NCI-H2029 (cell line): ENCODE measurements around the gene UPF1.

Source experiments
- DNase-seq: peaks from one replicate; lab custom pipeline; 2025; lab: John Stamatoyannopoulos, UW

Gene UPF1

DNA sequence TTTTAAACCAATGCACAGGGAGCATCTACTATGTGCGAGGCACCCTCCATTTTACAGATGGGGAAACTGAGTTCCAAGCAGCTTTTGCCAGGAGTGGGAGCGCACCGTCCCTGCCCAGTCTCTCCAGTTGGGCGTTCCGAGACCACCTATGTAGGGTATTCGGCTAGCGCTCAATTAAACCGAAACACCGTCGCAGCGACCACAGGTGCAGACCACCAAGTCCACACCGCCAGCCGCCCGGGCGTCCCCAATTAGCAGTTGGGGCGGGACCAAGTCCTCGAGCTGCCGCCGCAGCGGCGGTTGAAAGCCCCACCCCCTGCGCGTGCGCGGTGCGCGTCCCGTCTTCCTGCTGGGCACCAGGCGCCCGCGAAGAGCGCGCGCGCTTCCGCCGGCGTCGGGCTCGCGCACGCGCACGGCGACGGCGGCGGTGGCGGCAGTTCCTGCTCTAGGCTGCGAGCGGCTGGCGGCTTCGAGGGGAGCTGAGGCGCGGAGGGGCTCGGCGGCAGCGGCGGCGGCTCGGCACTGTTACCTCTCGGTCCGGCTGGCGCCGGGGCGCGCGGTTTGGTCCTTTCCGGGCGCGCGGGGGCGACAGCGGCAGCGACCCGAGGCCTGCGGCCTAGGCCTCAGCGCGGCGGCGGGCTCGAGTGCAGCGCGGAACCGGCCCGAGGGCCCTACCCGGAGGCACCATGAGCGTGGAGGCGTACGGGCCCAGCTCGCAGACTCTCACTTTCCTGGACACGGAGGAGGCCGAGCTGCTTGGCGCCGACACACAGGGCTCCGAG, at the start of gene UPF1:
Gene UPF1, plus strand, starts transcription at position 436 of the 782 bp plus-strand sequence. Its CDS starts 251 bp downstream, at position 687.
- DNase-seq: peak; percentile 91

DNA sequence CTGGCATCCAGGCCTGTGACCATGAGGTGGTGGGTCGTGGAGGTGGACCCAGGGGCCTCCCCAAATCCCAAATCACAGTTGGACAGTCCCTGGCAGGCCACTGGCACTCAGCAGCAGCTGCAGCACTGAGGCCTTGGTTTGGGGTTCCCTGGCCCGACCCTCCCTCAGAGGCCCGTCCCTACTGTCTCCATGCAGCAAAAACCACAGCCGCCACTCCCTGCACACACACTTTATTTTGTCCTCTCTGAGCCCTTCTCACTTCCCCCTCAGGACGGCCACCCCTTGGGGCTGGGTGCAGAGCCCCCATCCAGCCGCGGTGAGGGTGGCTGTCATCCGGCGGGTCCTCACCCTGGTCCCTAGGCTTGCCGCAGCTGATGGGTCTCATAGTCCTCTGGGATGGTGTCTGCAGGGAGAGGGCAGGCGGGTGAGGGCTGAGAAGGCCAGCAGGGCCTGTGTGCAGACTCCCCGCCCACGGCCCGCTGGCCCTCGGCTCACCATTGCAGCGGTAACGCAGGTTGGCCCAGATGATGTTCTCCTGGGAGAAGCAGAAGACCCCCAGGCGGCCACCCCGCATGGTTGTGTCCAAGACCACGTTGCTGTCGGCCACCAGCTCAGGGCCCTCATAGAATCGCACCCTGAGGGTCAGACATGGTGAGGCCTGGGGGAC, 49.1 kb upstream of the UPF1 start:
- DNase-seq: no peak

DNA sequence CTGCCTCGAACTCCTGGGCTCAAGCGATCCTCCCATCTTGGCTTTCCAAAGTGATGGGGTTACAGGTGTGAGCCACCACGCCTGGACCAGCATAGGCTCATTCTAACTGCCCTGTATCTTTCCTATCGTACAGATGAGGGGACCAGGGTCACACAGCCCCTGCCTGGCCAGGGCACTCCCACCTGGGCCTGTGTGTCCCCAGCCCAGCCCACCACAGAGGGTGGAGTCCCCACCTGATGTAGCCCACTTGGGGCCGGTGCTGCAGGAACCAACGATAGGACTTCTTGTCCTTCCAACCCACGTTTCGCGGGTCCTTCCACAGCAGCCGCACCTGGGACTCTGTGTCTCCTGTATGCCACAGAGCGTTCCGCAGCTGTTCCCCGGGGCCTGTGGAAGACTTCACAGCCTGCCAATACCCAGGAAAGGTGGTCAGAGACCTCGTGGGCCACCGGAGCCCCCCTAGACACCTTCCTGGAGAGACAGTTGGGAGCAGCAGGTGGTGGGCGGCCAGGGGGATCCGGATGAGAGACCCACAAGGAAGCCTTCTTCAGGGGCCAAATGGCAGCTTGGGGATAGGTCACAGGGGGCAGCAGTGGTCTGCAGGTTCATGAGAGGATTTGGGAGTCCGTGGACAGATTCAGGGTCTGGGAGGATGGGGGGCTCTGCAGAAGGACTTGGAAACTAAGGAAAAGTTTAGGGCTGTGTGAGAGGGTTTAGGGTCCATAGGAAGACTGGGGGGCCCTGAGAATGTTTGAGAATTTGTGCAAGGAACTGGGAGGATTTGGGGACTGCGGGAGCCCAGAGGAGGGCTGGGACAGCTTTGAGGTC, 47.6 kb upstream of the UPF1 start:
- no peak for DNase-seq

DNA sequence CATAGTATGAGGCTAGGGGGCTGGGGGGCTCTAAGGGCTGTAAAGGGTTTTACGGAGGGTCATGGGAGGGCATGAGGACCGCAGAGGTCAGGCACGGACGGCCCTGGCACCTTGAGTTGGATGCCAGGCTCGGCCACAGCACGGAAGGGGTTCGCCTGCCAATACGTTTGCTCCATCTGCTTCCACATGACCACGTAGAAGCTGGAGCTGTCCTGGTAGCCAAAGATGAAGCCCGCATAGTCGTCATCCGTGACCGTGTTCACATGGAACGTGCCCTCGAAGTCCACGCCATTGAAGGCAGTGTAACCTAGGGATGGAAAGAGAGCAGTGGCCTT, 47.0 kb upstream of the UPF1 start:
- no peak for DNase-seq

DNA sequence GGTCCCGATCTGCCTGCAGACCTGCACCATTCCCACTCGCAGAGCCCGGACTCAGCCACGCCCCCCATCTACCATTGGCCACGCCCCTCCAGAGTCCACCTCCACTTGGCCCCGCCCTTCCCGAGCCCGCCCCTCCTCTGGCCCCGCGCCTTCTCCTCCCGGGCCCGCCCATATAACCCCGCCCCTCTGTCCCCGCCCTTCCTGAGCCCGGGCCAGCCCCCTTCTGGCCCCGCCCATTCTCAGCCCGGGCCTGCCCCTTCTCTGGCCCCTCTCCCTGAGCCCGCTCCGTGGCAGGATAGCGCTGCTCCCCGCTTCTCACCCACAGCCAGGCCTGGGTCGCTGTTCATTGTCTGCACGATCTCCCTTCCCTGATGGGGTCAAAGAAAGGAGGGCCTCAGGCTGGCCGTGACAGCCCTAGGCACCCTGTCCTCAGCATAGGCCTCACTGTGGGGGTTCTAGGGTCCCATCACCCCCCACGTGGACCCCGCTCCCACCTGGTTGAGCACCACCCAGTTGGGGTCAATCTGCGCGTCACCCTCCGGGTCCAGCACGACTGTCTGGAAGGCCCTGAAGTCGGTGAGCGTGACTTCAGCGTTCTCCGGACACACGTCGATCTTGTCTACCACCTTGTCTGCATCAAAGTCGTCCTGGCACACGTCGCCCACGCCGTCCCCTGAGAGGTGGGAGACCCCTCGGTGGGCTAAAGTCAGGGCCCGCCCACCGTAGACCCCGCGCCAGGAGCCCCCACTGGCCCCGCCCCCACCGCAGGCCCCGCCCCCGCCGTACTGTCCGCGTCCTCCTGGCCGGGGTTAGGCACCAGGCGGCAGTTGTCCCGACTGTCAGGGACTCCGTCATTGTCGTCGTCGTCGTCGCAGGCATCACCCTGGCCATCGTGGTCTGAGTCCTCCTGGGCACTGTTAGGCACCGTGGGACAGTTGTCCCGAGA, 46.3 kb upstream of the UPF1 start:
- DNase-seq: peak; percentile 77

DNA sequence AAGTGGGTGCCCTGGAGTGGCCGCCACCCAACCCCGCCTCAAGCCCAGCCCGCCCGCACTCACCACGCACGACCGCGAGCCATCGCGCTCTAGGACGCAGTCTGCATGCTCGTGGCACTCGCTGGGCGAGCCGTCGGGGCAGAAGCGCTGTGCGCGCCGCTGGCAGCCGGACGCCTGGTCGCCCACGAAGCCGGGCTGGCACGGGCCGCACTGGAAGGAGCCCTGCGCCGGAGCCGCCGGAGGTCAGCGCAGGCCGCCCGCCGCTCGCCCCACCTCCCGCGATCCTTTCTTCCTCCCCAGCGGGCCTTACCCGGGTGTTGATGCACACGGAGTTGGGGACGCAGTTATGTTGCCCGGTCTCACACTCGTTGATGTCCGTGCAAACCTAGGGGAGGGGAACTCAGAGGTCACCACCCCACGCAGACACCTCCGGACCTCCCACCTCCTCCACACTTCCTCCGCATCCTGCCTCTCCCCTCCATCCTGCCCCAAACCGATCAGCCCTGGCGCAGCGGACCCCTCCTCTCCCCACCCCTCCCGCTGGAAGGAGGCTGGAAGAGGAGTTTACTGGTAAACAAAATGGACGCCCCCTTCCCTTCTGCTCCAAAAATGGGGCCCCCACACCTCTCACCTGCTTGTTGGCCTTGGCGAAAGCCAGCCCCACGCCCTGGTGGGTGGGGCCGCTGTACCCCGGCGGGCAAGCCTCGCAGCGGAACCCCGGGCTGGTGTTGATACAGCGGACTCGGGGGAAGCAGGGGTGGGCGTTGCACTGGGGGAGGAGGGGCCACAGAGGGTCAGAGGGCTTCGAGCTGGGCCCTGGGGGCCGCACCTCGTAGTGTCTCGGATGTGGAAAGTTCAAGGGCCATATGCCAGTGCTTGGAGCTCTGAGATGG, 43.0 kb upstream of the UPF1 start:
- DNase-seq: no peak

DNA sequence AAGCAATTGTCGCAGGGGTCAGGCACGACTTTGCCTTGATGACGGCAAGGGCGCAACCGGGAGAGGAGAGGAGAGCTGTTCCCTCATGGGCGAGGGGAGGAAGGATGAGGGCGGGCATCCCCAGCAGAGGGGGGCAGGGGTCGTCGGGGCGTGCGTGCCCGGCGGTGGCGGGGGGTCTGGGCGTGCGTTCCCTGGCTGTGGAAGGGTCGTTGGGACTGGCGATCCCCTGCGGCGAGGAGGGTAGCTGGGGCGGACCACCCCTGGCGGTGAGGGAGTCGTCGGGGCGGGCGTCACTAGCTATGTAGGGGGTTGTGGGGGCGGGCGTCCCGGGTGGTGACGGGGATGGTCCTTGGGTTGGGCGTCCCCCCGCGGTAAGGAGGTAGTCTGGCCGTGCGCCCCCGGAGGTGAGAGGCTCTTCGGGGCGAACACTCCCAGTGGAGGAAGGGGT, 42.3 kb upstream of the UPF1 start:
- DNase-seq: no peak

DNA sequence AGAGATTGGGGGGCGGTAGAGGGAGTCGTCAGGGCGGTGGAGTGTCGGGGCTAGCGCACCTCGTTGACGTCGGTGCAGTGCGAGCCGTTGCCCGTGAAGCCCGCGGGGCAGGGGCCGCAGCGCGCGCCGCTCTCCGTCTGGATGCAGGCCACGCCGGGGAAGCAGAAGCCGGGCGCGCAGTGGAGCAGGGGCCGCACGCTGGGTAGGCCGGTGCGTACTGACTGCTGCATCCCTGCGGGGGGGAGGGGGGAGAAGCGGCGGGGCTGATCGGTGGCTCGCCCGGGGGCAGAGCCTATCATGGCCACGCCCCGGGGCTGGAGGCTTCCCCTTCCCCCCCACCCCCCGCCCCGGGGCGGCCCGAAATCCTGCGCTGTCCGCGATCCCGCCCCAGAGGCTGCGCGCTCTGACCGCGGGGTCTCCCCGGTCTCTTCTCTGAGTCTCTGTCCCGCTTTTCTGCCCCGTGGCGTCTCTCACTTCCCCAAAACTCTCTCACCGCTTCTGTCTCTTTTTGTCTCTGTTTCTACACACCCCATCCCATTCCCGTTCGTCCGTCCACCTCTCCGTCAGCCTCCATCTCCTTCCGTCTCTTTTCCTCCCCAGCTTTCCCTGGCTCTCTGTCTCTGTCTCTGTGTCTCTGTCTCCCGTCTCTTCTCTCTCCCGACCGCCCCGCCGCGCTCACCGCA, 41.7 kb upstream of the UPF1 start:
- DNase-seq: no peak

DNA sequence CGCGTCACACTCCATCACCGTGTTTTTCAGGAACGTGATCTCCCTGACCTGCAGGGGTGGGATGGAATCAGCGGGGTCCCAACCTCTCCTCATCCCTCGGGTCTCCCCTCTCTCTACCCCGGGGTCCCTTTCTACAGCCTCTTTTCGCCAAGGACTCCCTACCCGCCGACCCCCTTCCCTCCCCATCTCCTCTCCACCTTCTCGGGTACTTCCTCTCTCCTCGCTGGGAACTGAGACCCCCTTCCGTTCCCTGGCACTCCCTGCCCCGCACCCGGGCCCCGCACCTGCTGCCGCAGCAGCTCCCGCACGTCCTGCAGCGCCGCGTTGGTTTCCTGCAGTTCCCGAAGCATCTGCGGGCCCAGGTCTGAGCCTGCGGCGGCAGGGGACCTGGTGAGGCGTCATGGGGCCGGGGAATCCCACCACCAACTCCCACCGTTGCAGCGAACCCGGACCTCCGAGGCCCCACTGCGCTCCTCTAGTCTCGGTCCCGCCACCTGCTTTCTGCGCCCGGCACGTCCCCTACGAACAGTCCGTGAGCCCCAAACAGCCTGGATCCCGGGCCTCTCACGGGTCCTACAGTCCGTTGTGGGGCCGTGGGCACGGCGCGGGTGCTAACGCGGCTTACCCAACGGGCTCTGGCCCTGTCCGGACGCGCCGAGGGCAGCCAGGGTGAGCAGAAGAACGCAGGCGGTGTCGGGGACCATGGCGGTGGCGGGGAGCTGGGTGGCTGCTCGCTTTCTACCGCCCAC, 41.0 kb upstream of the UPF1 start, which contains the start of gene COMP:
Gene COMP, minus strand, starts transcription at position 740 of the 749 bp plus-strand sequence. Its CDS starts 36 bp downstream, at position 704.
- no peak for DNase-seq

DNA sequence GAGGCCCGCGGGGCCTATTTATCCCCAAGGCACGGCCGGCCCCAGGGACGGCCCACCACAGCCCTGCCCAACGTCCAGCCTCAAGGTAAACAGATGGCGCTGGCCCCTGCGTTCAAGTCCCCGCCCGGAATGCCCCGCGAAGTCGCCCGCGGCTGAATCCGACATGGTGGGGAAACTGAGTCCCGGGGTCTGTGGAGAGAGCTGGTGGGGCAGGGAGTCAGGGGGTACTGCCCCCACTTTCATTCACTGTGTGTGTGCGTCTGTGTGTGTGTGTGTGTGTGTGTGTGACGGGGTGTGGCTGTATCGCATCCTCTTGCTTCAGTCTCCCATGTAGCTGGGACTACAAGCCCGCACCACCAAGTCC, 40.5 kb upstream of the UPF1 start:
- no peak for DNase-seq

DNA sequence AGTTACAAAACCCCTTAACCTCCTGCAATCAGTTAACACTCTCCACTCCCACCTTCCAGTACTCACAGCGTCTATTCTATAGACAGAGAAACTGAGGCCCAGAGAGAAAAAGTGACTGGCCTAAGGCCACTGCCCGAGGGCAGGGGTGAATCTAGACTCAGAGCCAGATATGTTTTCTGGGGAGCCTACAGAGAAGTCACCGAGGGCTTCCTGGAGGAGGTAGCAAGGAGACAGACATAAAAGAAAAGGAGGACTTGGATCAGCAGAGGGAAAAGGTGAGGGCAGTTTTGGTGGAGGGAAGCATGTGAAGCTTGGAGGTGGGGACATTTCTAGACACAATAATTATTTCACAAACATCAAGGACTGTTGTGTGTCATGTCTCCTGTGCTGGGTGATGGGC, 39.1 kb upstream of the UPF1 start:
- DNase-seq: no peak

DNA sequence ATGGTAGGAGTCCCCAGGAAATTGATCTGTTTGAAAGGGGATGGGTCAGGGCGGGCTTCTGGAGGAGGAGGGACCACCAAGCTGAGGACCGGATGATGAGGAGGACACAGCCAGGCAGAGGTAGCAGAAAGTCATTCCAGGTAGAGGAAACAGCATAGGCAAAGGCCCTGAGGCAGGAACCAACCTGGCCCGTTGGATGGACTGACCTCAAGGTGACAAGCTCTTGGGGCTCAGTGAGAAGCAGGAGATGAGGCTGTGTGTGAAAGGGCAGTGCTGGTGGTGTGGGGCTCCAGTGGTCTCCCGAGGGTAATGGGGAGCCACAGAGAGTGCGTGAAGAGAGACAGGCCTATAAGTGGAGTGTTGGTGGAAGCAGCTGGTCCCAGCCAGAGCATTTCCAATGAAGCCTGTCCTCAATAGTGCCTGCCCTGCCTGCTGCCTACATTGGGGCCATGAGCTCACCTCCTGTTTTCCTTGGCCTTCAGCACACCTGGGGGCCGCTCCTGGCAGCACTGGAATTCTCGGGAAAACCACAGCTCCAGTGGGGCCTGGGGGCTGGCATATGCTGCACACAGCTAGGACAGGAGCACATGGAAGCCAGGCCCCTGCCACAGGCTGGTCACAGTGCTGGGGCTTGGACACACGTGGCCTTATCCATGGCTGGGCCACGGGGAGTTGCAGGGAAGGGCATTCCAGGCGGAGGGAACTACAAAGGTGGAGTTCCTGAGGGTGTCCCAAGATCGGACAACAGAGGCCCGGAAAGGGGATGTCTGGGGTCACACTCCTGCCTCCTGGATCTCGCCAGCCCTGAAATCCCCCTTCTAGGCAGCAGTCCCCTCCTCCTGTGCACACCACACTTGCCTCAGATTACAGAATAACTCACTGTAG, 38.4 kb upstream of the UPF1 start:
- DNase-seq: no peak

DNA sequence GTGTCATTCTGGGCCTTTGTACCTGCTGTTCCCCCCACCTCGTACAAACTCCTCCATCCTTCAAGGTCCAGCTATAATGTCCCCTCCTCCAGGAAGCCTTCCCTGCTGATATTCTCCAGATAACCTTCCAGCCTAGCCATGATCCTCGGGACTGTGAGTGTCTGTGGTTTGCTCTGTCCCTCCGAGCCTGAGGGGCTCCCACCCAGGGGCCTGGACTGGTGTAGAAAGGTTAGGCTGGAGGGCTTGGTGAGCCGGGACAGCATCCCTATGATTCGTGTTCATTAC, 37.8 kb upstream of the UPF1 start:
- DNase-seq: no peak

DNA sequence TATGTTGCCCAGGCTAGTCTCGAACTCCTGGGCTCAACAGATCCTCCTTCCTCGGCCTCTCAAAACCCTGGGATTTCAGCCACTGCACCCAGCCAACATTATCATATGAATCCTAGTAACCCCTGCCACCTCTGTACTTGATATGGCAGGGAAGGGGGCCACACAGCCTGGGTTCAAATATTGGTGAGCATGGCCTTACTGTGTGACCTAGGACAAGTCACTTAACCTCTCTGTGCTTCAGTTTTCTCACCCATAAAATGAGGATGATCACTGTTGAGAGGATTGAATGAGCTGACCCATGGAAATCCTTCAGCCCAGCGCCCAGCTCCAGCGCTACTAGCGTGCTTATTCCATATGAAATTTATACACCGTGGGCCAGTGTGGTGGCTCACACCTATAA, 37.1 kb upstream of the UPF1 start:
- no peak for DNase-seq

DNA sequence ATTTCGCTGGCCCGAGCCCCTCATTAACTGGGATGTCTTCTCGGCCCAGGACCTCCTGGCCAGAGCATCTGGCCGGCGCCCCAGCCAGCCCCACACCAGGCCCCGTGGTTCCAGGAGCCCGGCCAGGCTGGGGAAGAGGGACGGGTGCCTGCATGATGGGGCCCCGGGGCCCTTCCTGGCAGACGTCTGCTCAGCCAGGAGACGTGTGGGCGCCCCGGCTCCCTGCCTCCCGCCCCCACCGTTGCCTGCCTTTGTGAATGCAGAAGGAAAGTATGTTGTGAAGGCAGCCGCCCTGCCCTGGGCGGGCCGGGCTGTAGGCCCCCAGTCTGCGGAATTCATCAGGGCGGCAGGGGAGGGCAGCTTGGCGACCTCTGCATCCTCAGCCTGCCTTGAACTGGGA, 36.2 kb upstream of the UPF1 start:
- DNase-seq: no peak

DNA sequence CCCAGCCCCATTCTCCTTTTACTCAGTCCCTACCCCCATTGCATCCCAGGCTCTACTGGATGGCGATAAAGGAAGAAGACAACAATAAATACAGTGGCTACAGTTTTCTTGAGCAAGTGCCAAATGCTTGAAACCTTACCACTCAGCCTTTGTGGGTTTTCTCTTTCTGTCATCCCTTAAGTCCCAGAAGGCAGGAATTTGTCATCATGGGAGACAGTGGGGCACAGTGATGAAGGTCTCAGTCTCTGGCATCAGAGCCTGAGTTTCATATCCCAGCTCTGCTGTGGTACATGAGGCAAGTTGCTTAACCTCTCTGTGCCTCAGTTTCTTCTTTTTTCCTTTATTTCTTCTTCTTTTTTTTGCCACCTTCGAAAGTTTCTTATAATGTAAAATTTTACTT, 35.5 kb upstream of the UPF1 start:
- DNase-seq: no peak

DNA sequence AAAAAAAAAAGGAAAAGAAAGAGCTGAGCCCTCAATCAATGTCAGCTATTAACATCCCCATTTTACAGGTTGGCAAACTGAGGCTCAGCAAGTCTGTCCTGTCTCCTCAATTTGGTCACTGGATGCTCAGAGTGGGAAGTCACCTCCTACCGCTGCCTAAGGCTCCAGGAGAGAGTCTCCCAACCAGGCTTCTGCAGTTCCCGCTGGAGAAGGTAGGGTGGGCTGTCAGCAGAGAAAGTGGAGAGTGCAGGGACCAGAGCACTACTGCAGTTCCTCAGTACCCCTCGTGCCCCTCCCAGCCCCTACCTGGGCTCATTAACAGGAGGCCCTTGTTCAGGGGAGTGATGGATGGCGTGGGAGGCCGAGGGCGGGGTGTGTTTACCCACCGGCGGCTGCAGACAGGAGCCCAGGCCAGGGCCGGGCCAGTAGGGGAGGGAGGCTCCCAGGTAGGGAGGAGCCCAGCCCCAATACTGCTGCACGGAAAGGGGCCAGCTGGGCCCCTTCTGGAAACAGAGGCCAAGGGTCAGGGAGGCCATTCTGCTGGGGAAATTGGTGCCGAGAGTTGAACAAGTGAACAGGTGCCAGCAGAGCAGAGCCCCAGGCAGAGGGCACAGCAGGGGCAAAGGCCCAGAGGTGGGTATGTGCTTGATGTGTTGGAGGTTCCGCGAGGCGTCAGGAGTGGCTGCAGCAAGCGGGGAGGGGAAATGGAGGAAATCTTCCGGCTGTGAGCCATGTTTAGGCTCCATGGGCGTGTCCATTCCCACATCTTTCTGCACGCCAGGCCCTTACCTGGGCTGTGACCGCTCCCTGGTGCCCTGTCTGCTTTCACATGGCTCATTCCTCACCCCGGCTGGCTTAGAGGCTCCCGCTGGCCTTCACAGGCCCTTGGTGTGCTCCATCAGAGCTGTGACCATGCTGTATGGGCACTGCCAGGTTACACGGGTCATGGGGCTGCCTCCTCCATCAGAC, 33.1 kb upstream of the UPF1 start:
- no peak for DNase-seq
